Measurements from ENCODE around the gene ORAI3. TPM values are rescaled to one million over a fixed set of nuclear protein-coding genes. Genes with fewer than 3 reads are reported as not detected.
"Not testable (repeated sequence)": the region's sequence is repeated elsewhere in the genome, so short reads cannot be mapped to it uniquely, and the experiment has no call there.

Gene ORAI3
- total RNA-seq, 2 donors from 2014 or later: 11.0 to 17.5 TPM

GRCh38 chr16:30922420-30922959, 26.4 kb upstream of the ORAI3 start:
- intact Hi-C loops (cut with DNase I): no loop called here
- peak; percentile 100 for DNase-seq (ENCODE audit: low spot score)

GRCh38 chr16:30922960-30923535, 25.8 kb upstream of the ORAI3 start:
- intact Hi-C loops (cut with DNase I): no loop called here
- peak; percentile 100 for DNase-seq (ENCODE audit: low spot score)

DNA sequence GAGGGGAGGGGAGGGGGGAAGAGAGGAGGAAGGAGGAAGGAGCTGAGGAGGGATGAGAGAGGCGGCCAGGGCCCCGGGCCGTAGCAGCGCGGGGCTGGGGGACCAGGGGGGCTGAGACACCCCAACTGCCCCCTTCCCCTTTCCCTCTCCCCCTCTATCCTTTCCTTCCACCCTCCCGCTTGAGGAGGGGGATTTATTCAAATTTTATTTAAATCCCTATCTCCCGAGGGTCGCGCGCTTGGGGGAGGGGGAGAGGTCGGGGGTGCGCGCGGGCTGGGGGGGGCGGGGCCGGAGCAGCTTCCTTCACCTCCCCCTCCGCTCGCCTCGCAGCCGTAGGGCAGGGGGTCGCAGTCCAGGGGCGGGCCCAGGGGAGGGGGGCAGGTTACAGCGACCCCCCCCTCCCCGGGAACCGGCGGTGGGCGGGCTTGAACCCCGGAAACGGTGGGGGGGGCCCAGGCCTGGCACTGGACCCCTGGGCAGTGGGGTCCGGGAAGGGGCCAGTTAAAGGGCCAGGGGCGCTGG, 25.3 kb upstream of the ORAI3 start, which contains the start of gene FBXL19:
Gene FBXL19 (plus strand): TSS at position 19 of the 522 bp plus-strand sequence. CDS start 2,183 bp downstream, outside the sequence.
- DNase-seq (ENCODE audit: low spot score): peak; percentile 89
- intact Hi-C loops (cut with DNase I): no loop called here

- intact Hi-C loops (cut with DNase I): no loop called here
Observed at GRCh38 chr16:30924076-30924912, 24.6 kb upstream of the ORAI3 start.

DNA sequence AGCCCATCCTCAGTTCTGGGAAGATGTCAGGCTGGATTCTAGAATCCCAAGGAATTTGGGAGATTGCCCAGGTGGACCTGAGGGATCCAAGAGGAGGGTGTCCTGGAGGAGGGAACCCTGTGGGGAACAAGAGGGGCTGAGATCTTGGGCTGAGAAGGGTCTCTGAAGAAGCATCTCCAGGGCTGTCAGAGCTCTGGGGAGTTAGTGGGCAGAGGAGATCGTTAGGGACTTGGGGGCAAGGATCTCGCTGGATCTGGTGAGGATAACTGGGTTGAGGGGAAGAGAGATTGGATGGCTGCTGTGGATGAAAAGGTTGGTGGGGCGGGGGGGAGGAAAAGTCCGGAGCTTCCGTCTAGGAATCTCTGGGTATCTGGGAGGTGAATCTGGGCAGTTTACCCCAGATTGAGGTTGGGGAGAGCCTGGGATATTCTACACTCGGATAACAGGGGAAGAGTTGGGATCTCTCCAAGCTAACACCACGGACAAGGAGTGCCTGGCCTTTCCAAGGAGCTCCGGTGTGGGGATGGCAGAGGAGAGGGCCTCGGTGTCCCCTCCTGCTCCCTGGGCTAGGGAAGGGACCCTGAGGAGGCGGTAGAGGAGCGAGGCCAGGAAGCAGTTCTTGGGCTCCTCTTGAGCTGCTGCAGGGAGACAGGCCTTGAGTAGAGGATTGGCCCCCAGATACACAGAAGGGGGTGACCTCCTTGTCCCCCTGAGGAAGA, 23.8 kb upstream of the ORAI3 start:
- intact Hi-C loops (cut with DNase I): no loop called here

More at GRCh38 chr16:30924076-30924912, 24.6 kb upstream of the ORAI3 start:
- peak; percentile 72 for DNase-seq (ENCODE audit: low spot score)

GRCh38 chr16:30925632-30925987, 23.3 kb upstream of the ORAI3 start:
- peak; percentile 79 for DNase-seq (ENCODE audit: low spot score)
- intact Hi-C loops (cut with DNase I): no loop called here

More for the DNA sequence above, 23.8 kb upstream of the ORAI3 start:
- peak; percentile 52 for DNase-seq (ENCODE audit: low spot score)

DNA sequence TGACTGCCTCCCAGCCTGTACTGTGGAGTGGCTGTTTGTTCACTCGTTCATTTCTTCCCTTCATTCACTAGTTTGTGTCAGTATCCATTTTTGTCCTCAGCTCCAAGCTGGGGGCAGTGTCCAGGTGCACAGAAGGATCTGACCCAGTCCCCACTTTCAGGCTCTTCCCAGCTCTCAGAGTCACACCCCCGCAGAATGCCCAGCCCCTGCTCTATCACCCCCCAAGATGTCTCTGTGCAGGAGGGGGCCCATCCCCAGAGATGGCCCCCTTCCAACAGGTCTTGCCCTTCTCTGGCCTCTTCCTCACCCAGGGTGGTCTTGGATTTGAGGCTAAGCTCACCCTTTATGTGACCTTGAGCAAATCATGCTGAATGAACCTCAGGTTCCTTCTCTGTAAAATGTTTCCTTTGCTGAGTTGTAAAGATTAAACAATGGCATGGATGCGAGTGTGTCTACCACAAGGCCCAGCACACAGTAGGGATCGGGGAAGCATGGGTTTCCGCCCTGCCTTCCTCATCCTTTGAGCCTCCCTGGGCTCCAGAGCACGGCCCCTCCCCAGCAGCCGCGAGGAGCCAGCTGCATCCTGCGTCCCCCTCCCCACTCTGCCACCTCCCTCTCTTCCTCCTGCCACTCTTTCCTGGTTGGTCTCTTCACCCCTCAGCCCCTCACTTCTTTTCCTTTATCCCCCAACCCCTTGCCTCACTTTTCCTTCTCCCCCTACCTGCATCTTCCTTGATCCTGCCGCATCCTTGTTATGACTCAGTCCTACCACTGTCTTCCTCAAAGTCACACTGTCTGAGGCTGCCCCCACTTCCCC, 22.7 kb upstream of the ORAI3 start:
- intact Hi-C loops (cut with DNase I): no loop called here
- DNase-seq (ENCODE audit: low spot score): no peak

GRCh38 chr16:30926937-30927788, 21.7 kb upstream of the ORAI3 start:
- peak; percentile 70 for DNase-seq (ENCODE audit: low spot score)
- intact Hi-C loops (cut with DNase I): no loop called here

DNA sequence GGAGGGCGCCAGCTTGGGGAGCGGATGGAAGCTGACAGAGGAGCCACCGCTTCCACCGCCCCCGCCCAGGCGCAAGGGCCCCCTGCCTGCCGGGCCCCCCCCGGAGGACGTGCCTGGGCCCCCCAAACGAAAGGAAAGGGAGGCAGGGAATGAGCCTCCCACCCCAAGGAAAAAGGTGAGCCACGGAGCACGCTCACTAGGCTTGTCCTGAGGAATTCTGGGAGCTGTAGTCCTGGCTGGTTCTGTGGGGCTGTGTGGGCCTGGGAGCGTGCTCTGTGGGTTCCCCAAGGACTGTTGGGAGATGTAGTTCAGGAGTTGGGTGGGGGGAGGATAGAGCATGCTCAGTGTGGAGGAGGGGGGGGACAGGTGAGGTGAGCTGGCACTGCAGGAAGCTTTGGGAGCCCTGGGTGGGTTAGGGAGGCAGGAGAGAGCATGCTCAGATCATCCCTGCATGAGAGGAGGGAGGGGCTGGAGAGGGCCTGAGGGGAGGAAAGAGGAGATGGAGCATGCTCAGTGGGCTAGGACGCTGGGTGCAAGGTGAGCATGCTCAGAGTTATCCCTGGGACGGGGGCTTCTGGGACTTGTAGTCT, 21.0 kb upstream of the ORAI3 start:
- DNase-seq (ENCODE audit: low spot score): no peak
- intact Hi-C loops (cut with DNase I): no loop called here

- DNase-seq (ENCODE audit: low spot score): no peak
- intact Hi-C loops (cut with DNase I): no loop called here
Observed at GRCh38 chr16:30928390-30928789, 20.5 kb upstream of the ORAI3 start.

GRCh38 chr16:30929167-30929566, 19.7 kb upstream of the ORAI3 start:
- intact Hi-C loops (cut with DNase I): no loop called here
- DNase-seq (ENCODE audit: low spot score): no peak

DNA sequence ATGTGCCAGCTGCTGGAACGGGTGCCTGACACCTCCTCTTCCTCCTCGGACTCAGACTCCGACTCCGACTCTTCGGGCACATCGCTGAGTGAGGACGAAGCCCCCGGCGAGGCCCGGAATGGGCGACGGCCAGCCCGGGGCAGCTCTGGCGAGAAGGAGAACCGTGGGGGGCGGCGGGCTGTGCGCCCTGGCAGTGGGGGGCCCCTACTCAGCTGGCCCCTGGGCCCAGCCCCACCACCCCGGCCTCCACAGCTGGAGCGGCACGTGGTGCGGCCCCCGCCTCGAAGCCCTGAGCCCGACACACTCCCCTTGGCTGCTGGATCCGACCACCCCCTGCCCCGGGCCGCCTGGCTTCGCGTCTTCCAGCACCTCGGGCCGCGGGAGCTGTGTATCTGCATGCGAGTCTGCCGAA, 18.7 kb upstream of the ORAI3 start:
- intact Hi-C loops (cut with DNase I): no loop called here
- DNase-seq (ENCODE audit: low spot score): no peak

DNA sequence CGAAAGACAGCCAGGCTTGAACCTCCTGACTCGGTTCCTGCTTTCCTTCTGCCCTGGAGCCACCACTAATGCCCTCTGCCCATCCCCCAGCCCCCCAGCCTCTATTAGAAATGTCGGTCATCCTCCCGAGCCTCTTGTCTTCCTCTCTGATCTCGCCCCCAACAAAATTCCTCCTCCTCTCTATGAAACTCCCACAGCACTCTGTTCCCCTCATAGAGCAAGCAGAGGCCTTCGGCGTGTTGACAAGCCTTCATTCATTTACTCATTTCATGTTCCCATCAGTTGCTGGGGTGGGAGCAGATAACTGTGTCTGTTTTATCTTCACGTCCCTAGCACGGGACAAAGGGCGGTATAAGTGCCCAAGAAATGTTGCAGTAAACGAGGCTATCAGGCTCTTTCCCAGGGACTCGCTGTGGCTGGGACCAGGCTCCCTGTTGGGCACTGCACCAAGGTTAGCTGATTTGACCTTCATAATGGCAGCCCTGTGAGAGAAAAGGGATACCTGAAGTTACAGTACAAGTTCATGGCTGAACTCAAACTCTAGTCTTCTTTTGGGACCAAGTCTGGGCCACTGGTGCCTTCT, 17.7 kb upstream of the ORAI3 start:
- intact Hi-C loops (cut with DNase I): no loop called here

GRCh38 chr16:30934827-30935557, 13.9 kb upstream of the ORAI3 start:
- no peak for DNase-seq (ENCODE audit: low spot score)
- intact Hi-C loops (cut with DNase I): no loop called here

More for the DNA sequence above, 17.7 kb upstream of the ORAI3 start:
- DNase-seq (ENCODE audit: low spot score): no peak

DNA sequence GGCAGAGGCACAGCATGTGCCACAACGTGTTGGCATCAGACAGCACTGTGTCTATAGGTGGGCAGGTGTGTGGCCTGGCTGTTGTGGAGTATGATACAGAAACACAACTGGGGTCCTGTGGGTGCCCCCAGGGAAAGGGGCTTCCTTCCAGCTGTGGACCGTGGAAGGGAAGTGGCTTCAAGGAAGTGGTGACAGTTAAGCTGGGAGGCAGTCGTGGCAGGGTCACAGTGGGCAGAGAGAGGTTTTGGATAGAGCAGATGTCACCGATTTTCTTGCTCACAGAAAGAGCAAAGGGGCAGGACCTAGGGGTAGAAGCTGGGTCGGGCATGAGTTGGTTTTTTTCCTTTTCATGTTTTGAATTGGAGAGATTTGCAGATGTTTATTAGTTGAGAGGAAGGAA, 11.2 kb upstream of the ORAI3 start:
- intact Hi-C loops (cut with DNase I): no loop called here

GRCh38 chr16:30939571-30939970, 9.3 kb upstream of the ORAI3 start:
- intact Hi-C loops (cut with DNase I); DNase-seq (ENCODE audit: low spot score): not testable (repeated sequence)

More for the DNA sequence above, 11.2 kb upstream of the ORAI3 start:
- no peak for DNase-seq (ENCODE audit: low spot score)

Measured in posterior vena cava (tissue), 2 donors.